ENCODE measurements around the gene C3orf62.
"Not testable (repeated sequence)": the region's sequence is repeated elsewhere in the genome, so short reads cannot be mapped to it uniquely, and the experiment has no call there.

C3orf62 gene

DNA sequence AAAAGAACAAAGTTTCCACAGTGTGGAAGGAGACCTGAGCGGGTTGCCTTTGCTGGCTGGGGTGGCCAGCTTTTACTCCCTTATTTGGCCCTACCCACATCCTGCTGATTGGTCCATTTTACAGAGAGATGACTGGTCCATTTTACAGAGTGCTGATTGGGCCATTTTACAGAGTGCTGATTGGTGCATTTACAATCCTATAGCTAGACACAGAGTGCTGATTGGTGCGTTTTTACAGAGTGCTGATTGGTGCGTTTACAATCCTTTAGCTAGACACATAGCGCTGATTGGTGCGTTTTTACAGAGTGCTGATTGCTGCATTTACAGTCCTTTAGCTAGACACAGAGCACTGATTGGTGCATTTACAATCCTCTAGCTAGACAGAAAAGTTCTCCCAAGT, 48.2 kb downstream of the C3orf62 start:
- not testable (repeated sequence) for H3K4me1 Mint-ChIP-seq; H3K4me3 Mint-ChIP-seq; H3K36me3 Mint-ChIP-seq (ENCODE audit: insufficient read depth); DNase-seq (ENCODE audit: low spot score in 2 of 2); H3K27ac Mint-ChIP-seq (ENCODE audit: low read depth); ATAC-seq (replicated peaks; ENCODE audit: extremely low read depth, poor library complexity, severe bottlenecking)
- peaks cover 19% of the 10 kb centered on the region for H3K9me3 Mint-ChIP-seq
- H3K27me3 Mint-ChIP-seq = peaks cover 32% of the 10 kb centered on the region

GRCh38 chr3:49222002-49222401, 55.0 kb downstream of the C3orf62 start:
- no peak overlapping the region for H3K27ac Mint-ChIP-seq (ENCODE audit: low read depth)
- H3K4me3 Mint-ChIP-seq = no peak overlapping the region
- DNase-seq (ENCODE audit: low spot score in 2 of 2) (no peak), ATAC-seq (replicated peaks; ENCODE audit: extremely low read depth, poor library complexity, severe bottlenecking) (no peak)
- H3K27me3 Mint-ChIP-seq = peaks cover 14% of the 10 kb centered on the region
- no peaks in the 10 kb centered on the region for H3K36me3 Mint-ChIP-seq (ENCODE audit: insufficient read depth)
- H3K9me3 Mint-ChIP-seq = no peaks in the 10 kb centered on the region
- no peaks in the 10 kb centered on the region for H3K4me1 Mint-ChIP-seq

GRCh38 chr3:49220985-49221563, 56.0 kb downstream of the C3orf62 start:
- not testable (repeated sequence) for H3K4me3 Mint-ChIP-seq; H3K27ac Mint-ChIP-seq (ENCODE audit: low read depth); DNase-seq (ENCODE audit: low spot score in 2 of 2); H3K9me3 Mint-ChIP-seq; ATAC-seq (replicated peaks; ENCODE audit: extremely low read depth, poor library complexity, severe bottlenecking); H3K4me1 Mint-ChIP-seq; H3K36me3 Mint-ChIP-seq (ENCODE audit: insufficient read depth)
- peaks cover 14% of the 10 kb centered on the region for H3K27me3 Mint-ChIP-seq

DNA sequence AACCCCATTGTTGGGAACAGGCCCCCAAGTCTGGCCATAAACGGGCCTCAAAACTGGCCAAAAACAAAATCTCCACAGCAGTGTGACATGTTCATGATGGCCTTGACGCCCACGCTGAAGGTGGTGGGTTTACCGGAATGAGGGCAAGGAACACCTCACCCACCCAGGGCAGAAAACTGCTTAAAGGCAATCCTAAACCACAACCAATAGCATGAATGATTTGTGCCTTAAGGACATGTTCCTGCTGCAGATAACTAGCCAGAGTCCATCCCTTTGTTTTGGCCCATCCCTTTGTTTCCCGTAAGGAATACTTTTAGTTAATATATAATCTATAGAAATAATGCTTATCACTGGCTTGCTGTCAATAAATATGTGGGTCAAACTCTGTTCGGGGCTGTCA, 57.9 kb downstream of the C3orf62 start:
- no peaks in the 10 kb centered on the region for H3K9me3 Mint-ChIP-seq
- no peak for ATAC-seq (replicated peaks; ENCODE audit: extremely low read depth, poor library complexity, severe bottlenecking)
- peaks cover 4% of the 10 kb centered on the region for H3K27me3 Mint-ChIP-seq
- no peak for DNase-seq (ENCODE audit: low spot score in 2 of 2)
- no peaks in the 10 kb centered on the region for H3K4me1 Mint-ChIP-seq
- no peaks in the 10 kb centered on the region for H3K36me3 Mint-ChIP-seq (ENCODE audit: insufficient read depth)
- H3K4me3 Mint-ChIP-seq = no peak overlapping the region
- H3K27ac Mint-ChIP-seq (ENCODE audit: low read depth) = no peak overlapping the region
